ENCODE data around the gene SOWAHA. TPM values are rescaled to one million over a fixed set of nuclear protein-coding genes. Genes with fewer than 3 reads are reported as not detected.

The SOWAHA gene
- total and polyA plus RNA-seq, 2 of the 8 experiments (the other 6 are each of a cell fraction or from before 2014, with no cell fraction given), result 0.09 to 0.11 TPM

GRCh38 chr5:132774896-132775295 lies 38.2 kb upstream of the SOWAHA start:
- no peak overlapping the region; a peak in 1 of 4 replicates for H3K4me2 ChIP-seq (ENCODE audit: insufficient read depth in 1 of 2, low read depth in 2 of 2, low read length in 2 of 2)
- no peak overlapping the region for H3K14ac ChIP-seq (ENCODE audit: insufficient read length)
- no peak overlapping the region for H3K56ac ChIP-seq (replicated peaks; ENCODE audit: insufficient read length, low read depth, low read length)
- no peak overlapping the region for H2AK5ac ChIP-seq (ENCODE audit: low read depth, low read length)
- H3K4ac ChIP-seq (replicated peaks; ENCODE audit: insufficient read length, low read depth, low read length), result no peak overlapping the region
- CTCF ChIA-PET (ENCODE audit: partially characterized antibody), result interaction anchor here (0.6 to 6.6 kb wide), 7 partner anchors 10 to 49 kb away, joined by 3 to 58 read pairs (median 10); partner anchors contain the start of gene CCNI2
- no peak overlapping the region for H3K4me3 ChIP-seq (ENCODE audit: extremely low read depth in 1 of 4, insufficient read depth in 2 of 4, low read depth in 3 of 4, low read length in 4 of 4)
- no peak overlapping the region for H2BK20ac ChIP-seq (ENCODE audit: low read length)
- H4K91ac ChIP-seq (replicated peaks; ENCODE audit: insufficient read length, low read length), result no peak overlapping the region
- H2BK5ac ChIP-seq (ENCODE audit: low read depth, low read length), result no peak overlapping the region
- DNase-seq (ENCODE audit: low read depth in 1 of 2, low spot score in 2 of 2), result no peak
- no peak overlapping the region for H4K5ac ChIP-seq (ENCODE audit: insufficient read length, low read depth, low read length)
- no peak overlapping the region for H4K8ac ChIP-seq (ENCODE audit: extremely low read depth, insufficient read depth, low read length)
- no peak overlapping the region for H2BK12ac ChIP-seq (ENCODE audit: low read depth, low read length)
- WGBS, 2 experiments (ENCODE audit: extremely low coverage in 1 of 2, insufficient coverage in 1 of 2, insufficient read length in 1 of 2, insufficient replicate concordance in 2 of 2, low coverage in 1 of 2, low lambda C conversion rate in 2 of 2, missing lambda C conversion rate in 1 of 2), result 90% methylated on average over 5 of the region's 5 CpGs; no CpG with 5 or more reads in 1 of the 2 experiments
- no peak overlapping the region for H2AFZ ChIP-seq (ENCODE audit: low read length)
- no peak overlapping the region for H3K23ac ChIP-seq (ENCODE audit: insufficient read length)
- no peaks in the 10 kb centered on the region for H3K36me3 ChIP-seq (ENCODE audit: control insufficient read depth in 2 of 4, insufficient read depth in 4 of 4, low read length in 3 of 4)
- H3K79me1 ChIP-seq (ENCODE audit: low read depth, low read length), result peaks cover 2% of the 10 kb centered on the region; the same call in 1 of the 2 replicates
- peaks cover 3 to 9% of the 10 kb centered on the region in 2 experiments for H4K20me1 ChIP-seq (replicated peaks in 1 of 2; ENCODE audit: control insufficient read depth in 1 of 2, insufficient read depth in 2 of 2, low read length in 2 of 2)
- H3K79me2 ChIP-seq (ENCODE audit: control insufficient read depth in 1 of 2, insufficient read depth in 2 of 2, low read length in 2 of 2), result peaks cover 0 to 7% of the 10 kb centered on the region in 2 experiments; a peak in 1 of 4 replicates
- H3K9me3 ChIP-seq (ENCODE audit: insufficient read depth in 2 of 2, low read depth in 1 of 2, low read length in 1 of 2), result no peaks in the 10 kb centered on the region
- H3K27ac ChIP-seq (ENCODE audit: low read depth, low read length), result no peak overlapping the region
- H3K23me2 ChIP-seq (ENCODE audit: low read depth, low read length), result peaks cover 10% of the 10 kb centered on the region
- peaks cover 0 to 24% (median 6%) of the 10 kb centered on the region in 4 experiments; a peak in 5 of 7 replicates for H3K4me1 ChIP-seq (replicated peaks in 1 of 4; ENCODE audit: control insufficient read depth in 3 of 4, insufficient read depth in 4 of 4, low read length in 3 of 4)
- H2BK15ac ChIP-seq (ENCODE audit: low read length), result no peak overlapping the region
- no peak overlapping the region for H3K18ac ChIP-seq (ENCODE audit: extremely low read depth, low read length)
- peaks cover 2 to 49% (median 33%) of the 10 kb centered on the region in 4 experiments for H3K27me3 ChIP-seq (replicated peaks in 1 of 4; ENCODE audit: control insufficient read depth in 3 of 4, extremely low read depth in 1 of 4, insufficient read depth in 3 of 4, low read length in 3 of 4)
- no peak for FAIRE-seq
- H3K9ac ChIP-seq (replicated peaks in 1 of 4; ENCODE audit: extremely low read depth in 1 of 4, low read depth in 3 of 4, low read length in 3 of 4), result no peak overlapping the region
- POLR2A ChIA-PET (ENCODE audit: partially characterized antibody), result no interaction called here
- no peak overlapping the region for H2BK120ac ChIP-seq (replicated peaks; ENCODE audit: low read depth, low read length)
- TF ChIP-seq KDM5A (IDR thresholded peaks at IDR 0.05; ENCODE audit: low read length) (no peak), MAFK (IDR thresholded peaks at IDR 0.05; ENCODE audit: low read depth, low read length) (no peak), CREB1 (IDR thresholded peaks at IDR 0.05) (no peak), SIX5 (IDR thresholded peaks at IDR 0.05; ENCODE audit: low read depth, low read length) (no peak), RXRA (IDR thresholded peaks at IDR 0.05; ENCODE audit: insufficient read depth, low read depth, low read length) (no peak), ASH2L (IDR thresholded peaks at IDR 0.05; ENCODE audit: low read length) (no peak), USF2 (IDR thresholded peaks at IDR 0.05; ENCODE audit: low read length) (no peak), SUZ12 (IDR thresholded peaks at IDR 0.05; ENCODE audit: low read length) (no peak), SIN3A (conservative IDR thresholded peaks at IDR 0.05 in 1 of 2, IDR thresholded peaks at IDR 0.05 in 1 of 2; ENCODE audit: low read depth in 1 of 2, low read length in 2 of 2) (no peak), POU5F1 (IDR thresholded peaks at IDR 0.05; ENCODE audit: low read depth, low read length) (no peak), RAD21 (IDR thresholded peaks at IDR 0.05 in 1 of 2, conservative IDR thresholded peaks at IDR 0.05 in 1 of 2; ENCODE audit: low read depth in 2 of 2, low read length in 2 of 2) (no peak), KDM1A (IDR thresholded peaks at IDR 0.05; ENCODE audit: borderline replicate concordance, low read length) (no peak), CHD1 (IDR thresholded peaks at IDR 0.05; ENCODE audit: low read depth, low read length) (no peak)
